NCI-H748 treated with DMSO at 0.1 percent for 48 hours (cell line): ENCODE results near the gene ADAMTS14.
"Not testable (repeated sequence)": the region's sequence is repeated elsewhere in the genome, so short reads cannot be mapped to it uniquely, and the experiment has no call there.

Experiments used
- DNase-seq: peaks from one replicate; lab custom pipeline; 2025; lab: John Stamatoyannopoulos, UW

The ADAMTS14 gene

GRCh38 chr10:70672165-70673042, at the start of gene ADAMTS14:
ADAMTS14 (plus strand) TSS chr10:70672506; CDS start chr10:70672803, 297 bp downstream.
- peak; percentile 6 for DNase-seq

GRCh38 chr10:70622541-70622940, 49.8 kb upstream of the ADAMTS14 start:
- no peak for DNase-seq

- DNase-seq: no peak
Observed at GRCh38 chr10:70622981-70623844, 49.1 kb upstream of the ADAMTS14 start.

- no peak for DNase-seq
Observed at GRCh38 chr10:70626056-70626455, 46.2 kb upstream of the ADAMTS14 start.

DNA sequence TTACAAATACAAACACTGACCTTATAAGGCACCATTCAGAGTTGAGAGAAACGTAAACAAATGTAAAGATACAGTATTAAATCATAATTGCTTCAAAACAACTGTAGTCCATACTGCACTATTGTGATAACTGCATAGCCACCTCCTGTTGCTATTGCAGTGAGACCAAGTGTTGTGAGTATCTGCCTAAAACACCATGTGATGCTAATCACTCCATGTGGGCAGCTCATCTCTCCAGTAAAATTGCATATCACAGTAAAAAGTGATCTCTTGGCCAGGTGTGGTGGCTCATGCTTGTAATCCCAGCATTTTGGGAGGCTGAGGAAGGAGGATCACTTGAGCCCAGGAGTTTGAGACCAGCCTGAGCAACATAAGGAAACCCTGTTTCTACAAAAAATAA, 43.0 kb upstream of the ADAMTS14 start:
- DNase-seq: no peak

GRCh38 chr10:70631735-70632134, 40.6 kb upstream of the ADAMTS14 start:
- DNase-seq: not testable (repeated sequence)

- no peak for DNase-seq
Observed at GRCh38 chr10:70634011-70634410, 38.3 kb upstream of the ADAMTS14 start.

DNA sequence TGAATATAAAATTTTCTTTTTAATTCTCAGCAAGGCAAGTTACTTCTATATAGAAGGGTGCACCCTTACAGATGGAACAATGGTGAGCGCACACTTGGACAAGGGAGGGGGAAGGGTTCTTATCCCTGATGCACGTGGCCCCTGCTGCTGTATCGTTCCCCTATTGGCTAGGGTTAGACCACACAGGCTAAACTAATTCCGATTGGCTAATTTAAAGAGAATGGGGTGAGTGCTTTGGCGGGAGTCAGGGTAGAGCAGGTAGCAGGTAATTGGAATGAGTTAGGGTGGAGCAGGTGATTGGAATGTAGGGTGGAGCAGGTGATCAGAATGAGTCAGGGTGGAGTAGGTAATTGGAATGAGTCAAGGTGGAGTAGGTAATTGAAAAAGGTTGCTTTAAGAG, 37.8 kb upstream of the ADAMTS14 start:
- not testable (repeated sequence) for DNase-seq

GRCh38 chr10:70639640-70640383, 32.5 kb upstream of the ADAMTS14 start:
- not testable (repeated sequence) for DNase-seq

DNA sequence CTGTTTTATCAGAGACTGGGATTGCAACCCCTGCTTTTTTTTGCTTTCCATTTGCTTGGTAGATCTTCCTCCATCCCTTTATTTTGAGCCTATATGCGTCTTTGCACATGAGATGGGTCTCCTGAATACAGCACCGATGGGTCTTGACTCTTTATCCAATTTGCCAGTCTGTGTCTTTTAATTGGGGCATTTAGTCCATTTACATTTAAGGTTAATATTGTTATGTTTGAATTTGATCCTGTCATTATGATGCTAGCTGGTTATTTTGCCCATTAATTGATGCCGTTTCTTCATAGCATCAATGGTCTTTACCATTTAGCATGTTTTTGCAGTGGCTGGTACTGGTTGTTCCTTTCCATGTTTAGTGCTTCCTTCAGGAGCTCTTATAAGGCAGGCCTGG, 29.0 kb upstream of the ADAMTS14 start:
- not testable (repeated sequence) for DNase-seq

GRCh38 chr10:70644959-70645358, 27.3 kb upstream of the ADAMTS14 start:
- DNase-seq: not testable (repeated sequence)

GRCh38 chr10:70647086-70647485, 25.2 kb upstream of the ADAMTS14 start:
- no peak for DNase-seq

GRCh38 chr10:70648427-70648826, 23.9 kb upstream of the ADAMTS14 start:
- DNase-seq: no peak

DNA sequence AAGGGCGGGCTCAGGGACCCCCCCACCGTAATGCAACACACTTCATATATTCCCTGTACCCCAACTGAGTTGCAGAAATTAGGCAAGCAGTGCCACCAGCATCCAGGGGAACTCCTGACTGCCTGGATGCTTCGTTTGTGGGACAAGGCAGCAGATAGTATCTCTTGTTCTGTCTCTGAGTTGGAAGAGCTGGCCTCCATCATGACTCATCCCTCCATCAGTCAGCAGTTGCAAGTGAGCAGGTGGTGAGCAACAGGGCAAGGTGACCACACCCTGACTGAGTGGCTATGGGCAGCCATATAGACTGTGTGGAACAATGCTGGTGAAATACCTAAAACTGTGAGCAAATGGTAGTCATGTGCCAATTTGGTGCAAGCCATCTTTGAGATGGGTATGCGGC, 22.8 kb upstream of the ADAMTS14 start:
- DNase-seq: no peak

GRCh38 chr10:70650104-70650503, 22.2 kb upstream of the ADAMTS14 start:
- no peak for DNase-seq

DNA sequence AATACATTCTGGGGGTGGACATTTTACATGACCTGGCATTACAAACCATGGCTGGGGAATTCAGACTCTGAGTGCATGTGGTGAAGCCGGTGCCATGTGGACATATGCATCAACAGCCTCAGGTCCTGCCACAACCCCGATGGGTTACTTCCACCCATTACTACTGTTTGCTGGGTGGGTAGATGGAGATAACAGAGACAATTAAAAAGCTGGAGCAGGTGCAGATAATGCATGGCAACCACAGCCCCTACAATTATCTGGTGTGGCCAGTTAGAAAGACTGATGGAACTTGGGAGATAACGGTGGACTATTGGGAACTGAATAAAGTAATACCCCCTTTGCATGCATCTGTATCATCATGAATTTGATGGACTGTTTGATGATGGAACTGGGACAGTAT, 21.6 kb upstream of the ADAMTS14 start:
- no peak for DNase-seq

DNA sequence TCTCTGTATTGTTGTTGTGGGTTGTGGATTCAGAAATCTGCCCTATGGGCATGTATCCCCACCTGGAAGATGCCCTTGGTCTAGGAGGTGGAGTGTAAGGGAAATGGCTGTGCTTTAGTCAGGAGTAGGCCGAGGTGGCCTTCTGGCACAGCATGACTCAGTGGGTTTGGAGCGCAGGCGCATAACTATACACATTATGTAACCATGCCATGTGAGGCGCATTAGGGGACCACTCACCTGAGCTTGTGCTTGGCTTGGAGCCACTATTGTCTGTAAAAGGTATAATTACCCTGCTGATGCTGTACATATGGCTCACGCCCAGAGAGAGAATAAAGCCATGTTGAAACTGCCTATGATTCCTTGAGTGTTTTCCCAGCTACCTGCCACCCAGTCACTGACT, 20.6 kb upstream of the ADAMTS14 start:
- DNase-seq: no peak

DNA sequence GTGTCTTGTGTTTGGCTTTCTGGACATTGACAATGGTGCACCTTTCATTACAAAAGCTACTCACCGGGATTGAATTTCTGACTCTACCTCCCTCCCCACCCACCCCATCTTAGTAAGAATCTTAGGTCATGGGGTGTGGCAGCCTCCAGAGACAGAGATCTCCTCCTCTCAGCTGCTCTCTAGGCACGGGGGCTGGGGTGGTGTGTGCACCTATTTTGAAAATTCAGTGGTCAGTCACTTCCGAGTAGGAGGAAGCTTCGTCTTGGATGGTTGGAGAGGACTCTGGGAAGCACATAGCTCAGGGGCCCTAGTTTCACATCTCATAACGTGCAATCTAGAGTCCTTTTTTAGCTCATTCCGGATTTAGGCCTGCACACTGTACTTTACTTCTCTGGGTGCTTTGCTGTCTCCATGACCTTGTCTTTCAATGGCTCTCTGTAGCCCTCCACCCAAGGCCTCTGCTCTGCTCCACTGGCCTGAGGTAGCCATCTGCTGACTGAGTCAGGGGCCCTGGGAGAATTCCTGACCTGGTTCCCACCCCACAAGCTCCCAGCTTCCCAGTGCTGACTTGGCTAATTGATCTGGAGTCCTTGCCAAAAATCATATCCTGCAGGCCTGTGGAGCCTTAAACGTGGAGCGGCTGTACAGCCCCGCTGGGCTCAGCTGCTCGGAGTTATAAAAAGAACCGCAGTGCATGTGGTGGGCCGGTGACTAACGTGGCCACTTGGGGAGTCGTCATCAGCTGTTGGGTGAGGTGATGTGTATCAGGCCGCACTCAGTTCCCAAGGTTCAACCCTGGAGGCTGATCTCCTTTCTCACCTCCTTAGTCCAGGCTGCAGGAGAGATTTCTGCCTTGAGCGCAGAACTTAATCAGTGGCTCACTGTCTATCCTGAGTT, 19.3 kb upstream of the ADAMTS14 start:
- no peak for DNase-seq

- DNase-seq: no peak
Observed at GRCh38 chr10:70655316-70655715, 17.0 kb upstream of the ADAMTS14 start.

DNA sequence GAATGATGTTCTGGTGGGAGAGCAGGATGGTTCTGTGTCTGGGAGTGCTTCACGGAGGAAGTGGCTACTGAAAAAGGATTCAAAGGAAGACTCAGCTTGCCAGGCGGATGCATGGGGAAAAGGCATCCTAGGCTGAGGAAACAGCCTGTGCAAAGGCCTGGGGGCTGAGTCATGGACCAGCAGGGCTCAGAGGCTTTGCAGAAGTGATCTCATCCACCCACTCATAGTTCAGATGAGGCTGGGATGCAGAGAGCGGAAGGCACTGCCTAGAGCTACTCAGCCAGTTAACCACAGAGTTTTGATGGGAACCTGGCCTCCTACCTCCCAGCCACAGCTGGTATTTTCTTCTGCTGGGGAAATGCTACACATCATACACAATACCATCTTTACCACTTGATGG, 15.8 kb upstream of the ADAMTS14 start:
- no peak for DNase-seq

- no peak for DNase-seq
Observed at GRCh38 chr10:70657041-70657440, 15.3 kb upstream of the ADAMTS14 start.
